Measurements from ENCODE around the gene KLHL15. TPM values are rescaled to one million over a fixed set of nuclear protein-coding genes. Genes with fewer than 3 reads are reported as not detected.

Gene KLHL15
- total and polyA plus RNA-seq, 2 donors (not counting 3 experiments of a cell fraction or from before 2014, with no cell fraction given), result 1.4 to 3.6 TPM

- Histone ChIP-seq H4K20me1 (replicated peaks; ENCODE audit: control insufficient read depth, extremely low read depth, insufficient read depth, low read length) (no peaks in the 10 kb centered on the region), H3K36me3 (ENCODE audit: control insufficient read depth in 2 of 2, extremely low read depth in 1 of 2, insufficient read depth in 2 of 2, low read length in 2 of 2) (no peaks in the 10 kb centered on the region), H3K27me3 (ENCODE audit: control insufficient read depth in 2 of 2, insufficient read depth in 2 of 2, low read length in 2 of 2) (no peaks in the 10 kb centered on the region), H3K4me3 (replicated peaks in 1 of 3; ENCODE audit: insufficient read depth in 1 of 3, low read depth in 1 of 3, low read length in 3 of 3) (no peak overlapping the region), H3K9ac (replicated peaks; ENCODE audit: extremely low read depth, insufficient read depth, low read length) (no peak overlapping the region), H2AFZ (ENCODE audit: low read depth, low read length) (no peak overlapping the region), H3K9me1 (replicated peaks; ENCODE audit: control insufficient read depth, extremely low read depth, insufficient read depth, low read length) (no peaks in the 10 kb centered on the region), H3K9me3 (replicated peaks; ENCODE audit: control insufficient read depth, insufficient read depth, low read length) (no peaks in the 10 kb centered on the region), H3K79me2 (ENCODE audit: control insufficient read depth, insufficient read depth, low read length) (no peaks in the 10 kb centered on the region), H3K27ac (ENCODE audit: insufficient read depth, low read depth, low read length) (no peak overlapping the region), H3K4me1 (ENCODE audit: control insufficient read depth, extremely low read depth, insufficient read depth, low read length) (no peaks in the 10 kb centered on the region), H3K4me2 (ENCODE audit: insufficient read depth, low read length) (no peak overlapping the region)
- intact Hi-C loops (cut with micrococcal nuclease) (no loop called here), dilution Hi-C loops (cut with MboI; ENCODE audit: extremely low pct_ligation_motif_present, low sequenced_read_pairs) (no loop called here)
- TF ChIP-seq MYC (IDR thresholded peaks at IDR 0.05; ENCODE audit: low read depth, low read length) (no peak), POLR2A (IDR thresholded peaks at IDR 0.05; ENCODE audit: low read depth, low read length) (no peak), CTCF (IDR thresholded peaks at IDR 0.05; ENCODE audit: extremely low read depth in 1 of 2, insufficient read depth in 1 of 2, low read depth in 1 of 2, low read length in 2 of 2) (no peak), FOS (IDR thresholded peaks at IDR 0.05; ENCODE audit: borderline replicate concordance, insufficient read depth, low read length) (no peak), EZH2 (IDR thresholded peaks at IDR 0.05; ENCODE audit: borderline replicate concordance, low read depth, low read length, severe bottlenecking) (no peak)
- POLR2A ChIA-PET, result no interaction called here
- CTCF ChIA-PET, result no interaction called here
- BruUV-seq (replicated peaks), result no TSS peak
- FAIRE-seq (no peak), DNase-seq (ENCODE audit: low read depth, low spot score) (no peak)
Measured at GRCh38 chrX:23964191-23964590, 62.8 kb downstream of the KLHL15 start.

- no peak for DNase-seq (ENCODE audit: low read depth, low spot score)
Measured at GRCh38 chrX:23959781-23960180, 67.2 kb downstream of the KLHL15 start.

More at GRCh38 chrX:23959781-23960180, 67.2 kb downstream of the KLHL15 start:
- no TSS peak for BruUV-seq (replicated peaks)
- no peaks in the 10 kb centered on the region for H3K36me3 ChIP-seq (ENCODE audit: control insufficient read depth in 2 of 2, extremely low read depth in 1 of 2, insufficient read depth in 2 of 2, low read length in 2 of 2)
- no peaks in the 10 kb centered on the region for H4K20me1 ChIP-seq (replicated peaks; ENCODE audit: control insufficient read depth, extremely low read depth, insufficient read depth, low read length)
- no peak overlapping the region for H3K4me2 ChIP-seq (ENCODE audit: insufficient read depth, low read length)
- H3K9me3 ChIP-seq (replicated peaks; ENCODE audit: control insufficient read depth, insufficient read depth, low read length), result no peaks in the 10 kb centered on the region
- no peaks in the 10 kb centered on the region for H3K27me3 ChIP-seq (ENCODE audit: control insufficient read depth in 2 of 2, insufficient read depth in 2 of 2, low read length in 2 of 2)
- H3K9ac ChIP-seq (replicated peaks; ENCODE audit: extremely low read depth, insufficient read depth, low read length), result no peak overlapping the region
- no peaks in the 10 kb centered on the region for H3K9me1 ChIP-seq (replicated peaks; ENCODE audit: control insufficient read depth, extremely low read depth, insufficient read depth, low read length)
- dilution Hi-C loops (cut with MboI; ENCODE audit: extremely low pct_ligation_motif_present, low sequenced_read_pairs) (no loop called here), intact Hi-C loops (cut with micrococcal nuclease) (no loop called here)
- FAIRE-seq, result no peak
- POLR2A ChIA-PET, result no interaction called here
- H3K4me1 ChIP-seq (ENCODE audit: control insufficient read depth, extremely low read depth, insufficient read depth, low read length), result peaks cover 12% of the 10 kb centered on the region
- H3K27ac ChIP-seq (ENCODE audit: insufficient read depth, low read depth, low read length), result no peak overlapping the region
- no peak overlapping the region for H2AFZ ChIP-seq (ENCODE audit: low read depth, low read length)
- H3K4me3 ChIP-seq (replicated peaks in 1 of 3; ENCODE audit: insufficient read depth in 1 of 3, low read depth in 1 of 3, low read length in 3 of 3), result no peak overlapping the region
- CTCF ChIA-PET, result no interaction called here
- H3K79me2 ChIP-seq (ENCODE audit: control insufficient read depth, insufficient read depth, low read length), result no peaks in the 10 kb centered on the region
- no peak for TF ChIP-seq CTCF (IDR thresholded peaks at IDR 0.05; ENCODE audit: extremely low read depth in 1 of 2, insufficient read depth in 1 of 2, low read depth in 1 of 2, low read length in 2 of 2)
- TF ChIP-seq GATA2 (IDR thresholded peaks at IDR 0.05; ENCODE audit: insufficient read depth, insufficient read length, low read depth, low read length), result no peak
- no peak for TF ChIP-seq MAX (IDR thresholded peaks at IDR 0.05; ENCODE audit: insufficient read depth, insufficient read length)
- no peak for TF ChIP-seq FOS (IDR thresholded peaks at IDR 0.05; ENCODE audit: borderline replicate concordance, insufficient read depth, low read length)
- no peak for TF ChIP-seq MYC (IDR thresholded peaks at IDR 0.05; ENCODE audit: low read depth, low read length)
- TF ChIP-seq EZH2 (IDR thresholded peaks at IDR 0.05; ENCODE audit: borderline replicate concordance, low read depth, low read length, severe bottlenecking), result no peak
- no peak for TF ChIP-seq JUN (IDR thresholded peaks at IDR 0.05; ENCODE audit: borderline replicate concordance, insufficient read depth, insufficient read length, low read depth)
- no peak for TF ChIP-seq POLR2A (IDR thresholded peaks at IDR 0.05; ENCODE audit: low read depth, low read length)
- no peak for TF ChIP-seq POLR2AphosphoS5 (IDR thresholded peaks at IDR 0.05; ENCODE audit: insufficient read depth, low read depth, low read length)
